H1 (cell line): ENCODE results near the gene TPBG. TPM values are rescaled to one million over a fixed set of nuclear protein-coding genes. Genes with fewer than 3 reads are reported as not detected.

Experiments
- CBX8 ChIP-seq: fragments of 300-800, 300-1000 bp; sonication (generic); IDR thresholded peaks from 2 replicates; pipeline ENCODE4 v1.7.1; 2016; ENCODE audit warnings: low read depth, low read length, borderline replicate concordance
- POU5F1 ChIP-seq: IDR thresholded peaks from 2 replicates; pipeline ENCODE4 v1.6.1; 2011; ENCODE audit warnings: low read depth, mild to moderate bottlenecking, low read length, moderate library complexity
- RNF2 ChIP-seq: fragments of 200-900, 300-1000 bp; sonication (generic); IDR thresholded peaks from 2 replicates; pipeline ENCODE4 v1.7.1; 2016; ENCODE audit warnings: borderline replicate concordance, low read depth, mild to moderate bottlenecking, antibody characterized with exemption, low read length; ENCODE audit not compliant: poor library complexity, severe bottlenecking; ENCODE audit errors: missing control alignments
- SIN3A ChIP-seq, 2 experiments: IDR thresholded peaks in 1 of 2; conservative IDR thresholded peaks in 1 of 2; 2 replicates each; pipeline ENCODE4 v1.6.1; 2011 to 2012; ENCODE audit warnings: low read length in 2 of 2, improper control_type of control experiment in 1 of 2, low read depth in 1 of 2, mild to moderate bottlenecking in 1 of 2
- polyA plus RNA-seq, 7 experiments: library from polyadenylated mRNA; depleted of rRNA in 3 of 7; stranded (reverse) in 5 of 7; unstranded in 2 of 7; fragments of >200 nt in 5 of 7; fragments of 200-250 nt in 2 of 7; gene quantifications; 1 replicate in 5 of 7; 2 replicates in 1 of 7; 4 replicates in 1 of 7; pipeline versions ENCODE4 v1.2.1 to v1.2.3, GENCODE V29; 2011 to 2013; ENCODE audit warnings: missing spikeins in 2 of 7, mixed read lengths in 2 of 7
- total RNA-seq: library from RNA; stranded (reverse); fragmentation: NEBNext Ultra II Directional; extraction: Animal tissue kit (Norgen Biotek cat#: 25700); gene quantifications from 2 replicates; pipeline ENCODE4 v1.2.1, GENCODE V29; 2021

The TPBG gene
- total and polyA plus RNA-seq, 2 of the 8 experiments (the other 6 are each of a cell fraction or from before 2014, with no cell fraction given), result 28.4 to 33.6 TPM

DNA sequence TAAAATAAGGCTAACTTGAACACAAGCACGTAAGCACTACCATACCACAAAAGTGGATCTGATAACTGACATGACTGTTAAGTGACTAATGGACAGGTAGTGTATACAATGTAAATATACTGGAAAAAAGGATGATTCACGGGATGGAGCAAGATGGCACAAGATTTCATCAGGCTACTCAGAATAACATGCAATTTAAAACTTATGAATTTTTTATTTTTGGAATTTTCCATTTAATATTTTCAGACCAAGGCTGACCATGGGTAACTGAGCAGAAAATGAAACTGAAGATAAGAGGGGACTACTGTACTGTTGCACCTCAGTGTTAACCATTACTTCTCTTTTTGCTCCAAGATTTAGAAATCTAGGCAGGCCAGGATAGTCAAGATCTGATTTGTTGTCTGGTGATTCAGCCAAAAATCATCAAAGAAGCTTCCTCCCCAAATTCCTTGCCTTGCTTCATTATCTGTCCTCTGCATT, 45.4 kb downstream of the TPBG start (continued):
- no peak for TF ChIP-seq CBX8
- no peak for TF ChIP-seq RNF2
- no peak for TF ChIP-seq SIN3A (conservative IDR thresholded peaks at IDR 0.05 in 1 of 2, IDR thresholded peaks at IDR 0.05 in 1 of 2; ENCODE audit: low read depth in 1 of 2, low read length in 2 of 2)
- TF ChIP-seq POU5F1, result no peak
